Vagina (tissue), 2 donors: ENCODE data around the gene ACMSD. TPM values are rescaled to one million over a fixed set of nuclear protein-coding genes. Genes with fewer than 3 reads are reported as not detected.

Source experiments
- DNase-seq, 2 donors: peaks; one replicate each; pipeline ENCODE4 v3.0.0-alpha.2; 2017; ENCODE audit errors: extremely low spot score in 2 of 2
- H3K27ac ChIP-seq: fragments of 200-600 bp; sonication (generic); one replicate; pipeline ENCODE4 v1.5.1; 2019
- H3K27me3 ChIP-seq: fragments of 200-600 bp; sonication (generic); one replicate; pipeline ENCODE4 v1.5.1; 2019
- H3K36me3 ChIP-seq, 2 donors: fragments of 200-600 bp; sonication (generic); one replicate each; pipeline ENCODE4 v1.5.1; 2017 to 2019
- H3K4me1 ChIP-seq: fragments of 200-600 bp; sonication (generic); one replicate; pipeline ENCODE4 v1.5.1; 2019
- H3K4me3 ChIP-seq, 2 donors: fragments of 200-600 bp; sonication (generic); 1 replicate in 1 of 2; 2 replicates in 1 of 2; pipeline ENCODE4 v1.5.1; 2016 to 2019
- H3K9me3 ChIP-seq: fragments of 200-600 bp; sonication (generic); one replicate; pipeline ENCODE4 v1.5.1; 2019
- POLR2A ChIP-seq, 2 donors: fragments of 450-650 bp; IDR thresholded peaks; one replicate each; pipeline ENCODE4 v1.6.1; 2017; ENCODE audit warnings: antibody characterized with exemption in 2 of 2, mild to moderate bottlenecking in 2 of 2, moderate library complexity in 2 of 2
- POLR2AphosphoS5 ChIP-seq, 2 donors: sonication (generic); formaldehyde crosslinking; IDR thresholded peaks; one replicate each; pipeline ENCODE4 v1.9.0; 2017; ENCODE audit warnings: antibody characterized with exemption in 2 of 2, mild to moderate bottlenecking in 2 of 2, low read depth in 1 of 2; ENCODE audit not compliant: insufficient read depth in 1 of 2
- intact Hi-C: fragments of 100-400 bp; cut with DNase I; formaldehyde crosslinking; loops from one replicate; pipeline ENCODE4 v1.15.1; 2023
- microRNA-seq: library from miRNA; unstranded; fragments of <30 nt; microRNA quantifications from one replicate; pipeline ENCODE4, GENCODE V29; 2017; ENCODE audit warnings: borderline number of aligned reads, borderline replicate concordance
- small RNA-seq: library from RNA; depleted of rRNA; stranded (forward); fragments of <200 nt; gene quantifications from one replicate; pipeline ENCODE3, GENCODE V24; 2016
- total RNA-seq: library from RNA; depleted of rRNA; stranded (reverse); fragments of >200 nt; gene quantifications from one replicate; pipeline ENCODE4 v1.2.3, GENCODE V29; 2016
- TF ChIP-seq, protein P1 (sequence below), 3 experiments: fragments of 450-650 bp in 2 of 3; fragments of 200-600 bp in 1 of 3; sonication (generic) in 1 of 3; IDR thresholded peaks; one replicate each; pipeline ENCODE4 v1.5.1; 2017 to 2019; ENCODE audit warnings: antibody characterized with exemption in 3 of 3, mild to moderate bottlenecking in 2 of 3, moderate library complexity in 2 of 3

Gene ACMSD
- total RNA-seq, 1 donor from 2014 or later = not detected

DNA sequence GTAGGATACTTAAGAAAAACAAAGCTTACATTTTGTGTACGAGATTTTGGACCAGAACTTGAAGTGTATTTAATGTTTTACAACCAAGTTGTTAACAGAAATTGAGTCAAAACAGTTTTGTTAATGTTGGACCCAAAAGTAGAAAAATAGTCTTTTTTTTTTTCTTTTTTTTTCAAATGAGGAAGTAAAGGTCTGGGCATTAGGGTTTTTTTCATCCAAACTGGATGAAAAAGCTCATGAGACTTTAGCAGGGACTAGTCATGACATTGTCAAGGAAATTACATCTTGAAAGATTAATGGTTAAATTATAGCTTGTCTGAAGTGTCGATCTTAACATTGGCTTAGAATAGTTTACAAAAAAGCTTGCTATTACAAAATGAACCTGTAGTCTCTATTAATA lies 112.5 kb downstream of the ACMSD start:
- intact Hi-C loops = no loop called here
- DNase-seq = no peak
- H3K36me3 ChIP-seq = peaks cover 0 to 65% of the 10 kb centered on the region in 2 donors

More for the DNA sequence above, 112.5 kb downstream of the ACMSD start:
- Histone ChIP-seq H3K4me1 (no peaks in the 10 kb centered on the region), H3K4me3 (no peak overlapping the region), H3K9me3 (no peaks in the 10 kb centered on the region), H3K27ac (no peak overlapping the region), H3K27me3 (no peaks in the 10 kb centered on the region)
- no peak for TF ChIP-seq POLR2A (IDR thresholded peaks at IDR 0.05)
- TF ChIP-seq, protein P1, sequence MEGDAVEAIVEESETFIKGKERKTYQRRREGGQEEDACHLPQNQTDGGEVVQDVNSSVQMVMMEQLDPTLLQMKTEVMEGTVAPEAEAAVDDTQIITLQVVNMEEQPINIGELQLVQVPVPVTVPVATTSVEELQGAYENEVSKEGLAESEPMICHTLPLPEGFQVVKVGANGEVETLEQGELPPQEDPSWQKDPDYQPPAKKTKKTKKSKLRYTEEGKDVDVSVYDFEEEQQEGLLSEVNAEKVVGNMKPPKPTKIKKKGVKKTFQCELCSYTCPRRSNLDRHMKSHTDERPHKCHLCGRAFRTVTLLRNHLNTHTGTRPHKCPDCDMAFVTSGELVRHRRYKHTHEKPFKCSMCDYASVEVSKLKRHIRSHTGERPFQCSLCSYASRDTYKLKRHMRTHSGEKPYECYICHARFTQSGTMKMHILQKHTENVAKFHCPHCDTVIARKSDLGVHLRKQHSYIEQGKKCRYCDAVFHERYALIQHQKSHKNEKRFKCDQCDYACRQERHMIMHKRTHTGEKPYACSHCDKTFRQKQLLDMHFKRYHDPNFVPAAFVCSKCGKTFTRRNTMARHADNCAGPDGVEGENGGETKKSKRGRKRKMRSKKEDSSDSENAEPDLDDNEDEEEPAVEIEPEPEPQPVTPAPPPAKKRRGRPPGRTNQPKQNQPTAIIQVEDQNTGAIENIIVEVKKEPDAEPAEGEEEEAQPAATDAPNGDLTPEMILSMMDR (IDR thresholded peaks at IDR 0.05) = no peak
- no peak for TF ChIP-seq POLR2AphosphoS5 (IDR thresholded peaks at IDR 0.05; ENCODE audit: insufficient read depth in 1 of 2, low read depth in 1 of 2)

Small RNAs within 50 kb of the gene (microRNA-seq; reads per million reads assigned to microRNA genes)
- gene MIR5590 = not detected

Small RNAs within 50 kb of the gene (small RNA-seq; reads per million reads assigned to genes)
- not detected for gene AC110620.1
- gene MIR5590 = not detected

Other genes starting within 250 kb of the ACMSD start
- gene TMEM163, start 119.6 kb upstream of the ACMSD start, total RNA-seq = not detected
- 34.6 TPM for gene CCNT2, start 80.2 kb downstream of the ACMSD start, total RNA-seq
- not detected for gene MAP3K19, start 208.8 kb downstream of the ACMSD start, total RNA-seq
- 44.9 TPM for gene RAB3GAP1, start 213.7 kb downstream of the ACMSD start, total RNA-seq